Suppressor macrophage treated with lipopolysaccharide for 1 hour (primary cell): ENCODE measurements around the gene EIF4G3.
"Not testable (repeated sequence)": the region's sequence is repeated elsewhere in the genome, so short reads cannot be mapped to it uniquely, and the experiment has no call there.

Source experiments
- DNase-seq, 3 donors: peaks; one replicate each; pipeline ENCODE4 v3.0.0-alpha.2; 2020 to 2022

EIF4G3 gene

GRCh38 chr1:21184276-21184675 is 7.6 kb upstream of the EIF4G3 start:
- DNase-seq: peak; percentile 47 to 67 (median 52)

DNA sequence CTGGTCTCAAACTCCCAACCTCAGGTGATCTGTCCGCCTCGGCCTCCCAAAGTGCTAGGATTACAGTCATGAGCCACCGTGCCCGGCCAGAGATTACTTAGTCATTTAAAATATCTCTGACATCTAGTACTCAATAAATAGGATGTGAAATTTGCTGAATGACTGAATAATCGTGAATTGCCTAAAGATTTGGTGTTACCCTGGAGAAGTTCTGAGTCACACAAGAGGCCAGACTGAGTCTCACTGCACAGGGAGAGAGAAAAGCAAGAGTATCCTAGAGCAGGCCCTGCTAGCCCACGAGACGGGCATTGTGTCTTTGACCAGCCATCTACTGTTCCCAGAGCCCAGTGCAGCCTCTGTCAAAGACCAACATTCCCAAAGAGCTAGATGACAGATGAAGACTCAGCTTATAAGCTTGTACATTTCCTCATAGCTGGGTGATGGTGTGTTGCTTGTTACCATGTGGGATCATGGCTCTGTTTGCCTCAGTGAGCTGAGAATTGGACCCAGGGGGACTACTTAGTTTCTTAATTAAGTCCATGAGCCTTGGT is 5.6 kb upstream of the EIF4G3 start:
- DNase-seq: peak; percentile 57 to 88 (median 86)

DNA sequence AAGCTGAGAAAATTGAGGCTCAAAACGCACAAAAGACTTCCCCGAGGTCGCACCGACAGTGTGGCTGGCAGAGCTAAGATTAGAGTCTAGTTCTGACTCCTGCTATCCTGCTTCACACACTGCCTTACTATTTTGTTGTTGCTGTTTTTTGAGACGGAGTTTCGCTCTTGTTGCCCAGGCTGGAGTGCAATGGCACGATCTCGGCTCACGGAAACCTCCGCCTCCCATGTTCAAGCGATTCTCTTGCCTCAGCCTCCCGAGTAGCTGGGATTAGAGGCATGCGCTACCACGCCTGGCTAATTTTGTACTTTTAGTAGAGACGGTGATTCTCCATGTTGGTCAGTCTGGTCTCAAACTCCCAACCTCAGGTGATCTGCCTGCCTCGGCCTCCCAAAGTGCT is 1.6 kb upstream of the EIF4G3 start:
- DNase-seq: not testable (repeated sequence)

GRCh38 chr1:21175670-21176581 is 771 bp downstream of the EIF4G3 start:
- peak in 2 of 3 donors; percentile 40 to 59 for DNase-seq

DNA sequence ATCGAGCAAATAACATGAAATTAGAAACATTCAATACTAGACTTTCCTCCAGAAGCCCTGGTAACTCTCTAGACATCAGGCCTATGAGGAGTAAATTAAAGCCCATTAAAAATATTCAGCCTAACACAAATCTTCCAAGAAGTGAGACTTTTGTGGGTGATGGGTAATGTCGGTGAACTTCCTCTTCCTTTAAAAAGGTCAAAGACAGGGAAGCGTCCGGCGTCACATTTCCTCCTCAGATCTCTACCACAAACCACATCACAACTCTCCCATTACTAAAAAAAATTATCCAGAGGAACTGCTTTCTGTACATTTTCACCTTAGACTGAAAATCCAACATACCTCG is 1.4 kb downstream of the EIF4G3 start:
- peak; percentile 83 to 90 (median 88) for DNase-seq

- no peak for DNase-seq
These were observed 1.9 kb downstream of the EIF4G3 start for GRCh38 chr1:21174654-21175323.

DNA sequence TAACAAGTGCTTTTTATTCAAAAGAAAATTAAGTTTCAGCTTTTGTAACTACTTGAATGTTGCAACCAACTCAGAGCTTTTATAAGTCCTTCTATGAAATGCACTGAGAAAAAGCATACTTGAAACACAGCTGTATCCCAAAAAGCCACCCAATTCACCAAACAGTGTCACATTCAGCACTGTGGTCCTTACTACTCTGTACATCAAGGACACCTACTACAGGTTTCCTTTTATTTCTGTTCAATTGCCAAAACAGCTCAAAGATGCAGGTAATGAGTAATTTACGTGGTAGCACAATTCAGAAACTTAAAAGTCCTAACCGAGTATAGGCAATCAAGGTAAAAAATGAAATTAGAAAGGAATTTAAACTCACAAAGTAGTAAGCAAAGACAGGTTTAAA is 2.5 kb downstream of the EIF4G3 start:
- no peak for DNase-seq

GRCh38 chr1:21173096-21173495 is 3.6 kb downstream of the EIF4G3 start:
- DNase-seq: not testable (repeated sequence)

DNA sequence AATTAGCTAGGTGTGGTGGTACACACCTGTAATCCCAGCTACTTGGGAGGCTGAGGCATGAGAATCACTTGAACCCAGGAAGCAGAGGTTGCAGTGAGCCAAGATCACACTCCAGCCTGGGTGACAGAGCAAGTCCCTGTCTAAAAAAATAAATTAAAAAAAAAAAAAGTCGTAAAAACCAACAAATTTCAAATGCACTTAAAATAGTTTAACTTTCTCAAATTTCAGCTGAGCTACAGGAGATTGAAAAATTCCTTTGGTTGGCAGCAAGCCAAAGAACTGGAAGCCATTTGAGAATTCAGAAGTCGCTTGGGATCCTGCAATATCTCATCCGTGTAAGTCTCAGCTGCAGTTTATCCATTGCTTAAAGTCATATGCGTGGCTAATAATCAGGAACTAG is 5.9 kb downstream of the EIF4G3 start:
- DNase-seq: not testable (repeated sequence)

DNA sequence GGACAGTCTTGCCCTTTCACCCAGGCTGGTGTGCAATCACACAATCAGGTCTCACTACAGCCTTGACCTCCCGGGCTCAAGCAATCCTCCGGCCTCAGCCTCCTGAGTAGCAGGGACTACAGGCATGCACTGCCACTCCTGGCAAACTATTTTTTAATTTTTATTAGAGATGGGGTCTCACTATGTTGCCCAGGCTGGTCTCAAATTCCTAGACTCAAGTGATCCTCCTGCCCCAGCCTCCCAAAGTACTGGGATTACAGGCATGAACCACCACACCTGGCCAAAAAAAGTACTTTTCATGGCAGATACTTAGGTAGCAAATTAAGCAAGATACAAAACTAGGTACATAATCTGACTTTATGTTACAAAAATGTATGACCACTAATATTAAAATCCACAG is 8.3 kb downstream of the EIF4G3 start:
- no peak for DNase-seq

GRCh38 chr1:21165646-21166045 is 11.1 kb downstream of the EIF4G3 start:
- DNase-seq: peak in 2 of 3 donors; percentile 69 to 73

GRCh38 chr1:21165076-21165475 is 11.6 kb downstream of the EIF4G3 start:
- DNase-seq: no peak

DNA sequence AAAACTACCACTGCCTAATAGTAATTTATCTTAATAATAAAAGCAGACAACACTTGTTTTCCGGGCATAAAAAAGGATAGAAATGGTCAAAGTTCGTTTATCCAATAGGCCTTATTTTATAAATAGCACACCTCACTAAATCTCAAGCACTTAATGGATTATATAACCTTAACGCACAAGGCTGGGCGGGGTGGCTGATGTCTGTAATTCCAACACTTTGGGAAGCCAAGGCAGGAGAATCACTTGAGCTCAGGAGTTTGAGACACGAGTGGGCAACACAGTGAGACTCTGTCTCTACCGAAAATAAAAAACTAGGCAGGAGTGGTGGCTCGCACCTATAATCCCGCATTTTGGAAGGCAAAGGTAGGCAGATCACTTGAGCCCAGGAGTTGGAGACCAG is 12.4 kb downstream of the EIF4G3 start:
- no peak for DNase-seq

DNA sequence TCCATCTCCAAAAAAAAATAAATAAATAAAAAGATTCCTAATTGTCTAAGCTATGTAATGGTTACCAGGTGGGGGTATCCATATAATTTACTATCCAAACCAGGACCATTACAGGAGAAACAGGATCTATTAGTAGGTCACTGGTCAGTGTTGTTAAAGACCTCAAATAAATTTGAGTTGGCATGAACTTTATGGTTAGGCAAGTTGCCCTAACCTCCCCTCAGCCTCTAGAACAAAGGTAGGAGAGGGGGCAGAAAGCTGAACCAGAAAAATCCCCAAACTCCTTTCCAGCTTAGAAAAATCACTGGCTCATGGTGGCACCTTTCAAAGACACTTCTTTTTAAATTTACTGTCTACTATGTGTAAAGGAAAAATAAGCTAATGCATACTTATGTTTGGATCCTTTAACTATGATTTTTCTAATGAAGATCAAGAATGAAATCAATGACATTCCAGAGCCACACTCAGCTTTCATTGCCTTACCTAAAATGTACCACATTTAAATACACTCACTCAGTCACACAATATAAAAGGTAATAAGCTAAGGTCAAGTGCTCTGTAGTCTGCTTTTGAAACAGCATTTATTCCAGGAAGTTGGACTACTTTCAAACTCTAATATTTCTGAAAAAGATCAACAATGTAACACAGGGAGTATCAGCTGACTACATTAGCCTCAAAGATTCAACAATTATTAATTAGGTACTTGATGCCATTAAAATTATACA is 13.8 kb downstream of the EIF4G3 start:
- DNase-seq: no peak

DNA sequence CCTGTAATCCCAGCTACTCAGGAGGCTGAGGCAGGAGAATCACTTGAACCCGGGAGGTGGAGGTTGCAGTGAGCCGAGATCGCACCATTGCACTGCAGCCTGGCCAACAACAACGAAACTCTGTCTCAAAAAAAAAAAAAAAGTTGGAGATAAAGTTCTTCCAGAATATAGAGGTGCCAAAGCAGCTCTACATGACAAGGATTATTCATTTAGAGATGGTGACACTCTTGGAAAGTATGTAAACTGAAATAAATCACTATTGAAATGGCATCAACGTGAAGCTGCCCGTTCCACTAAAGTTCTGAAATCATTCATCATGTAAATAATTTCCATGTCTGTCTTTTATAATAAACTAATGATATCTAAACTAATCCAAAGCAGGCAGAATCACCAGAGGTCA is 14.9 kb downstream of the EIF4G3 start:
- no peak for DNase-seq

GRCh38 chr1:21160263-21160796 is 16.4 kb downstream of the EIF4G3 start:
- no peak for DNase-seq

- DNase-seq: no peak
These were observed 18.8 kb downstream of the EIF4G3 start for GRCh38 chr1:21157868-21158267.

DNA sequence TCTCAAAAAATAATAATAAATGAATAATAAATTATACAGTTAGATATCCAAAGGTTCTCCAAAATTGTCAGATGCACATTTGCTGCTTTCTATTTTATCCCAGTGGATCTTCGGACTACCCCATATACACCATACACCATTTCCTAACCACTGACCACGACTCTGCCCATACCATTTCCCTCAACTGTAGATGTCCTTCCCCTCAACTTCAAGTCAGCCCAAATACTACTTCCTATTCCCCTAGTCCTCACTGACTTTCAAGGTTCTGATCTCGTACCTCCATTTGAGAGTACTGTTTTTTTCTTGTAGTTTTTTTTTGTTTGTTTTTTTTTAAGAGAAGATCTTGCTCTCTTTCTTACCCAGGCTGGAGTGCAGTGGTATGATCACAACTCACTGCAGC is 19.6 kb downstream of the EIF4G3 start:
- no peak for DNase-seq

GRCh38 chr1:21156019-21156418 is 20.7 kb downstream of the EIF4G3 start:
- DNase-seq: no peak

- DNase-seq: no peak
These were observed 22.0 kb downstream of the EIF4G3 start for GRCh38 chr1:21154717-21155116.

GRCh38 chr1:21153388-21153787 is 23.3 kb downstream of the EIF4G3 start:
- no peak for DNase-seq

- DNase-seq: no peak
These were observed 24.1 kb downstream of the EIF4G3 start for GRCh38 chr1:21152423-21153100.
